PC-3 (cell line): Measurements from ENCODE around the gene ABCA8. TPM values are rescaled to one million over a fixed set of nuclear protein-coding genes. Genes with fewer than 3 reads are reported as not detected.

Experiments used
- ATAC-seq: fragments of 200-7000 bp; cut with Tn5 transposase; 2 replicates; pipeline ENCODE4 v1.9.1; 2020; ENCODE audit warnings: mild to moderate bottlenecking, moderate library complexity
- BruUV-seq: library from RNA; stranded (reverse); fragments of 400-500 nt; replicated peaks from 2 replicates; lab custom pipeline; 2021; lab: Mats Ljungman, UMichigan
- CTCF ChIA-PET: fragments of 300-600 bp; sonication (Branson Sonifier 250); formaldehyde crosslinking; loops from one replicate; lab custom pipeline; 2022; ENCODE audit warnings: antibody characterized with exemption; lab: Charles Lee
- POLR2A ChIA-PET: fragments of 300-600 bp; sonication (Branson Sonifier 250); formaldehyde crosslinking; loops from one replicate; lab custom pipeline; 2022; ENCODE audit warnings: antibody characterized with exemption; ENCODE audit not compliant: unreplicated experiment; lab: Charles Lee
- DNase-seq: peaks from one replicate; pipeline ENCODE4 v3.0.0-alpha.2; 2015
- H2AFZ ChIP-seq: fragments of 300-600 bp; sonication (generic); 2 replicates; pipeline ENCODE4 v1.6.0; 2016; ENCODE audit warnings: antibody characterized with exemption, low read length
- H3F3A ChIP-seq: fragments of 300-600 bp; sonication (generic); one replicate; pipeline ENCODE4 v1.6.0; 2017; ENCODE audit warnings: antibody characterized with exemption, low read length, control low read depth, mild to moderate bottlenecking; ENCODE audit not compliant: unreplicated experiment
- H3K27ac ChIP-seq: fragments of 300-600 bp; sonication (generic); 2 replicates; pipeline ENCODE4 v1.5.1; 2016; ENCODE audit warnings: mild to moderate bottlenecking, low read length
- H3K27me3 ChIP-seq: fragments of 300-600 bp; sonication (generic); 2 replicates; pipeline ENCODE4 v1.6.1; 2016; ENCODE audit warnings: low read length, mixed read lengths
- H3K36me3 ChIP-seq: fragments of 300-600 bp; sonication (generic); 2 replicates; pipeline ENCODE4 v1.6.1; 2016; ENCODE audit warnings: low read depth, mixed run types, low read length, mixed read lengths
- H3K4me1 ChIP-seq: fragments of 300-600 bp; sonication (generic); 2 replicates; pipeline ENCODE4 v1.5.1; 2016; ENCODE audit warnings: low read length; ENCODE audit not compliant: insufficient read depth
- H3K4me2 ChIP-seq: fragments of 300-600 bp; sonication (generic); 2 replicates; pipeline ENCODE4 v1.6.0; 2016; ENCODE audit warnings: low read length
- H3K4me3 ChIP-seq: fragments of 300-600 bp; sonication (generic); 2 replicates; pipeline ENCODE4 v1.5.1; 2016; ENCODE audit warnings: mild to moderate bottlenecking, low read length, mixed read lengths
- H3K79me2 ChIP-seq: fragments of 300-600 bp; sonication (generic); 2 replicates; pipeline ENCODE4 v1.6.1; 2017; ENCODE audit warnings: low read length, mixed read lengths
- H3K9ac ChIP-seq: fragments of 300-600 bp; sonication (generic); 2 replicates; pipeline ENCODE4 v1.6.0; 2016; ENCODE audit warnings: mild to moderate bottlenecking, low read length
- H3K9me2 ChIP-seq: fragments of 300-600 bp; sonication (generic); replicated peaks from 2 replicates; pipeline ENCODE4 v1.6.1; 2016; ENCODE audit warnings: mixed run types, low read length, mixed read lengths
- H3K9me3 ChIP-seq: fragments of 300-600 bp; sonication (generic); 2 replicates; pipeline ENCODE4 v1.6.1; 2016; ENCODE audit warnings: low read length, mixed read lengths
- H4K20me1 ChIP-seq: fragments of 300-600 bp; sonication (generic); 2 replicates; pipeline ENCODE4 v1.6.1; 2016; ENCODE audit warnings: low read length, mixed read lengths
- CTCF ChIP-seq: fragments of 300-600 bp; sonication (generic); conservative IDR thresholded peaks from 2 replicates; pipeline ENCODE4 v1.5.1; 2017; ENCODE audit warnings: antibody characterized with exemption, low read depth, mild to moderate bottlenecking, low read length
- EZH2 ChIP-seq: fragments of 300-600 bp; sonication (generic); IDR thresholded peaks from one replicate; pipeline ENCODE4 v1.6.1; 2017; ENCODE audit warnings: antibody characterized with exemption, mild to moderate bottlenecking, low read length; ENCODE audit not compliant: unreplicated experiment
- EZH2phosphoT487 ChIP-seq: fragments of 300-600 bp; sonication (generic); IDR thresholded peaks from 2 replicates; pipeline ENCODE4 v1.6.1; 2018; ENCODE audit warnings: mild to moderate bottlenecking, antibody characterized with exemption, low read length, borderline replicate concordance
- intact Hi-C: fragments of 100-400 bp; cut with micrococcal nuclease; formaldehyde crosslinking; loops from 2 replicates; pipeline ENCODE4 v1.9.0; 2023
- total RNA-seq: library from RNA; depleted of rRNA; stranded (reverse); fragments of >200 nt; gene quantifications from 2 replicates; pipeline ENCODE4 v1.2.3, GENCODE V29; 2014

Gene ABCA8
- total RNA-seq, 1 experiment from 2014 or later: 0.22 TPM

- Histone ChIP-seq H3F3A (no peaks in the 10 kb centered on the region), H4K20me1 (no peaks in the 10 kb centered on the region), H3K4me3 (no peak overlapping the region), H3K79me2 (no peaks in the 10 kb centered on the region), H3K4me2 (no peak overlapping the region), H3K36me3 (no peaks in the 10 kb centered on the region), H3K27ac (no peak overlapping the region), H3K9ac (no peak overlapping the region), H3K9me3 (no peaks in the 10 kb centered on the region), H3K27me3 (peaks cover 8% of the 10 kb centered on the region), H2AFZ (no peak overlapping the region), H3K9me2 (no peaks in the 10 kb centered on the region), H3K4me1 (no peaks in the 10 kb centered on the region)
- no peak for DNase-seq
- ChIA-PET POLR2A (interaction anchor here (0.6 kb wide), 1 partner anchor 386 kb away, joined by 4 read pairs; no protein-coding TSS in a partner anchor), CTCF (no interaction called here)
- no TSS peak for BruUV-seq
- TF ChIP-seq EZH2phosphoT487: no peak
- TF ChIP-seq CTCF: no peak
- TF ChIP-seq EZH2: no peak
- intact Hi-C loops: no loop called here
- ATAC-seq: no peak
Observed at GRCh38 chr17:68973098-68973846, 18.1 kb upstream of the ABCA8 start.

- DNase-seq: peak; percentile 62
- intact Hi-C loops: loop anchor here (1.0 kb wide), 4 partner anchors 66 to 263 kb away; no protein-coding TSS in a partner anchor
- TF ChIP-seq EZH2: no peak
- TF ChIP-seq CTCF: peak; percentile 89
- POLR2A ChIA-PET: no interaction called here
- BruUV-seq: no TSS peak
- Histone ChIP-seq H3K27me3 (peaks cover 8% of the 10 kb centered on the region), H3K9me2 (no peaks in the 10 kb centered on the region), H3K9me3 (no peaks in the 10 kb centered on the region), H3F3A (no peaks in the 10 kb centered on the region), H3K27ac (no peak overlapping the region), H2AFZ (no peak overlapping the region), H3K4me3 (no peak overlapping the region), H3K9ac (no peak overlapping the region), H3K79me2 (no peaks in the 10 kb centered on the region), H3K4me2 (no peak overlapping the region), H3K36me3 (no peaks in the 10 kb centered on the region), H4K20me1 (no peaks in the 10 kb centered on the region), H3K4me1 (no peaks in the 10 kb centered on the region)
- ATAC-seq: peak; percentile 65
- CTCF ChIA-PET: no interaction called here
Observed at GRCh38 chr17:68972119-68972704, 17.0 kb upstream of the ABCA8 start.

GRCh38 chr17:68969101-68969500 lies 13.9 kb upstream of the ABCA8 start:
- Histone ChIP-seq H3K9ac (no peak overlapping the region), H3K4me2 (no peak overlapping the region), H3K9me2 (no peaks in the 10 kb centered on the region), H3K36me3 (no peaks in the 10 kb centered on the region), H2AFZ (no peak overlapping the region), H3K4me3 (no peak overlapping the region), H3K79me2 (no peaks in the 10 kb centered on the region), H4K20me1 (no peaks in the 10 kb centered on the region), H3F3A (no peaks in the 10 kb centered on the region), H3K27ac (no peak overlapping the region), H3K9me3 (no peaks in the 10 kb centered on the region), H3K27me3 (peaks cover 8% of the 10 kb centered on the region), H3K4me1 (no peaks in the 10 kb centered on the region)
- no TSS peak for BruUV-seq
- ATAC-seq: no peak
- intact Hi-C loops: no loop called here
- TF ChIP-seq EZH2 (no peak), CTCF (no peak), EZH2phosphoT487 (no peak)
- ChIA-PET CTCF (interaction anchor here (0.6 to 0.8 kb wide), 2 partner anchors 174 to 703 kb away, joined by 4 read pairs; no protein-coding TSS in a partner anchor), POLR2A (no interaction called here)
- no peak for DNase-seq
